ENCODE measurements around the gene PDPK1.
A peak's percentile ranks its signal among the peaks of the same experiment; 100 is the strongest.
"Not testable (repeated sequence)": the region's sequence is repeated elsewhere in the genome, so short reads cannot be mapped to it uniquely, and the experiment has no call there.

Gene PDPK1

DNA sequence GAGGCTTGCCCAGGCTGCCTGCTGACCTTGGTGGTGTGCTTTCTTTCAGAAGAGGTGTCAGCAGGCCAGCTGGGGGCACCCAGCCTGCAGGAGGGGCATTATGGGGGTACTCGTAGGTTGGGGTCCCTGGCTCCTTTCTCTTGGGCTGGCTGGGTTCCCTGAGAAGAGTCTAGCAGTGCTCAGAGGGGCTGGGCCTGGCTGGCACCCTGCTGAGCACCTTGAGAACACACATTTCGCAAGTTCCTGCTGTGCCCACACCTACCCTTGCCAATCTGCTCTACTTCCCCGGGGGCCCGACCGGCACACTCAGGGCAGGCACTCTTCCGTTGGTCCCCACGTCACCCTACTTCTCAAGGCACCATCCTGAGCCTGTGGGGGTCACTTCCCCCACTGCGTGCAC is 11.7 kb upstream of the PDPK1 start:
- no peak for DNase-seq

DNA sequence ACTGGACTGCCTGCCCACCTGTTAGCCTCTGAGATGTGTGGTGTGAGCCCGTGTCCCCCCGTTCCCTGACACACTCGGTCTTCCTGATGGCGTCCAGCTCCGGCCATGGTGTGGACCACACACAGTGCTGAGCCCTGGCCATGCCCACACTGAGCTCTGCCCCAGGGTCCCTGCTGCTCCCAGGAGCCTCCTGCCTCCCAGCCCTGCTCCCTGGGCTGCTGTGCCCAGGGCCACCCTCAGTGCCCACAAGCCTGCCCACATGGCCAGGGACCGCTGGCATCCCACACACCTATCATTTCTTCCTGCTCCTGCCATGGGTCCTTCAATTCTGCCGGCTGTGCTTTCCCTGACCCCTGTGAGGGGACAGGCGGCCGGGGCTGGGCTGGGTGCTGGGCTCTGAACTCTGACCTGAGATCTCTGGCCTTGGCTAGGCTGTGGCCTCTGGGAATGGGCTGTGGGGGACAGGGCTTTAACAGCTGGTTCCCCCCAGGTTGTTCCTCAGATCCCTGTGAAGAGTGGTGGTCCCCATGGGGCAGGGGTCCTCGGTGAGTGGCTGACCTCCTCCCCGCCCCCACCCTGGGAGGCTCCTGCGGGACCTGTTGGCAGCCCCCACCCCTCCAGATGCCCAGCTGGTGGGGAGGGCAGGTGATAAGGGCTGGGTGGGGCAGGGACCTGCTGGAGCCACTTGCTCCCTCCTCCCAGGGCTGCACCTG is 10.6 kb upstream of the PDPK1 start:
- no peak for DNase-seq

DNA sequence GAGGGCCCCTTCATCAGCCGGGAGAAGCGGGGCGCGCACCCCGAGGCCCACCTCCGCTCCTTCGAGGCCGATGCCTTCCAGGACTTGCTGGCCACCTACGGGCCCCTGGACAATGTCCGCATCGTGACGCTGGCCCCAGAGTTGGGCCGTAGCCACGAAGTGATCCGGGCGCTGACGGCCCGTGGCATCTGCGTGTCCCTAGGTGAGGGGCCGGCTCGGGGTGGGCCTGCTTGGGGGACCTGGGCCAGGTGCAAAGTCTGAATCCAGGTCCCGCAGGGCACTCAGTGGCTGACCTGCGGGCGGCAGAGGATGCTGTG is 10.1 kb upstream of the PDPK1 start:
- DNase-seq, result no peak

DNA sequence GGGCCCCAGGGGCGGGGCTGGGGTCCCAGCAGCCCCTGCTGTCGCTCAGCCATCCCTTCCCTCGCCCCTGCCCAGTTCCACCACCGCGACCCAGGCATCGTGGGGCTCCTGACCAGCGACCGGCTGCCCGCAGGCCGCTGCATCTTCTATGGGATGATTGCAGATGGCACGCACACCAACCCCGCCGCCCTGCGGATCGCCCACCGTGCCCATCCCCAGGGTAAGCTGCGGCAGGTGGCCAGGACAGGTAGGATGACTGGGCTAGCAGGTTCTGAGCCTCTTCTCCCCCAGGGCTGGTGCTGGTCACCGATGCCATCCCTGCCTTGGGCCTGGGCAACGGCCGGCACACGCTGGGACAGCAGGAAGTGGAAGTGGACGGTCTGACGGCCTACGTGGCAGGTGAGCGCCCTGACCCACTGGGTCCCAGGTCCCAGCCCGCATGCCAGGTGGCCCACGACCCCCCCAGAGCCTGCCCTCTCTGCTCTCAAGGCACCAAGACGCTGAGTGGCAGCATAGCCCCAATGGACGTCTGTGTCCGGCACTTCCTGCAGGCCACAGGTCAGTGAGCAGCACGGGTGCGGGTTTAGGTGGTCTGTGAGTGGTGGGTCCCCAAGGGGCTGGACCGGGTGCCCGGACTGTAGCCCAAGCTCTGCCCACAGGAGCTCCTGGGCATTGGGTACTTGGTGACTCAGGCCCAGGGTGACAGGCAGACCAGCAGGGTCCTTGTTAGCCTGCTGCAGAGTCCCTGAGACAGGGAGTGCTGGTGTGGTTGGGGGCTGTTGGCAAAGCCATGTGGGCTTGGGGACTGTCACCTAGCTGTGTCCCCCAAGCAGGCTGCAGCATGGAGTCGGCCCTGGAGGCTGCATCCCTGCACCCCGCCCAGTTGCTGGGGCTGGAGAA is 9.4 kb upstream of the PDPK1 start:
- no peak for DNase-seq

DNA sequence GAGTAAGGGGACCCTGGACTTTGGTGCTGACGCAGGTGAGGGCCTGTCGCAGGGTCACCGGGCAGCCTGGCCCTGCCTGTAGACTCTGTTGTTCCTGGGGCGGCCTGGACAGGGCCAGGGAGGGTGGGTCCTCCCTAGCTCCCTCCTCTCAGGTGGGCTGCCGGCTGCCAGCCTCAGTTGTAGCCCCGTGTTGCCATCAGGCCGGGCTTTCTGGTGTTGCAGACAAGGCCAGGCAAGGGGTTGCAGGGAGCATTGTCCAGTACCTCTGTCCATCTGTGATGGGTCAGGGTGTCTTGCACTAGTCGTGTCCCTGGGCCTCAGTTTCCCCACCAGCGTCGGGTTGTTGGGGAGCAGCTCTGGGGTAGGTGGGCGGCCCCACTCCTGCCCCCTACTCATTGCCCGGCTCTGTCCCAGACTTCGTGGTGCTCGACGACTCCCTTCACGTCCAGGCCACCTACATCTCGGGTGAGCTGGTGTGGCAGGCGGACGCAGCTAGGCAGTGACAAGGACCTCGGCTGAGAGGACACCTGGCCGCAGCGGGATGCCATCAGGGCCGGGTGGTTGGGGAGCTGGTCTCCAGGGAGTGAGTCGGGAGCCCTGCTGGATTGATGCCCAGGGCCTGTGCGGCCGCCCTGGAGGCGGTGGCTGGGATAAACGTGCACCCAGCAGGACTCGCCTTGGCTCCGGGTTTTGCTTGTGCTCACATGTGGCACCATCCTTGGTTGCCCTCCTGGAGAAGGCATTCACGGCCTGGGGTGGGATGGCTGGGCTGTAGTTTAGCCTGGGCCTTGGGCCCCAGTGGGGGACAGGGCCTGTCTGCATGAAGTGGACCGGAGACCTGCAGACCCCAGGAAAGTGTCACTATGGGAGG is 8.5 kb upstream of the PDPK1 start:
- DNase-seq, result no peak

DNA sequence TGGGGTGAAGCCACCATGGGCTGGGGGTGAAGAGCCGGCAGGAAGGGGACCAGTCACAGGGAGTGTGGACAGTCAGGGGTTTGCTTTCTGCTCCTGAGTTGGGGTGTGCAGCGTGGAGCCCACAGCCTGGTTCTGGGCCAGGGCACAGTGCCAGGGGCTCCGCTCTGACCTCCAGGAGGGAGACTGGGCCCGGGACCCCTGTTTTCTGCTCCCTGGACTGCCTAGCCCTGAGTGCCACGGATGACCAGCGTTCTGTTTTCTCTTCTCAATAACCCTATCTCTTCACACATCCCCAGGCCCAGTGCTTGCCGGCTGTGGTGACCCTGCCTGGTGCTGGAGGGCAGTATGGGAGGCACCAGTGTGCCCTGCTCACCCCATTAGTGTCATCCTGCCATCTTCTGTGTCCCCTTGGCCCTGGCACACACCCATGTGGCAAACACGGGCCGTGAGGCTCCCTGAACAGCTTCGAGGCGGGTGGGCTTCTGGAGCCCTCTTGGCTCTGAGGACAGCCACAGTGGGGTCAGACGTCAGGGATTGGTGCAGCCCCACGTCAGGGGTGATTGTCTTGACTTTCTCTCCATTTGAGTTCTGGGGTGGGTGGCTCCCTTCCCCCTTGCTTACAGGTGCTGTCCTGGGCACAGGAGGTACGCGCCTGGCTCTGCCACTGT is 7.7 kb upstream of the PDPK1 start:
- DNase-seq, result no peak

DNA sequence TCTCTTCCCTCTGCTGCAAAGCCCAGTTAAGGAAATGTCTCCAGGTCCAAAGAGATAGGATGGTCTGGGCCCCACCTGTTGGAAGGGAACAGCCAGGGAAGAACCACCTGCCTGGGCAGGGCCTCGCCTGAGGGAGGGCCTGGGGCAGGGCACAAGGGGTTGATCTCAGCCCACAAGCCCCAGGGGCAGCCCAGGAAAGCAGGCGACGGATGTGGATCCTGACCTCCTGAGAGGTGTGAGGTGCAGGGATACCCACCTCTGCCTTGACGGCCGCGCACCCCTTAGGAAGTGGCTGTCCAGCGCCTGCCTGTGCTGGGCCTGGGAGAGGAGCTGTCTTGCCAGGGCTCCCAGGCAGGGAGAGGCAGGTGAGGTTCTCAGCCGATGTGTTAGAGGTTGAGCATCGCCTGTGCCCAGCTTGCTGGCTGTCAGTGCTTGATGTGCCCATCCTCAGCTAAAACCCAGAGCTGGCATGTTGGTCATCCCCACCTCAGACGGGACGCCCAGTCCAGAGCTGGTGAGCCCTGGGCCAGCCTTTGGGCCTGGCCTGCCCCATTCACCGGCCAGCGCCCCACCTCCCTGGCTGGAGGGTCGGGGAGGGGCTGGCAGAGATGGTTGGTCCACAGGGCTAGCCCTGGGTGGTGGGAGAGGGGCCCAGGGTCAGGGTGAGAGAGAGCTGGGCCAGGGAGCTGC is 7.0 kb upstream of the PDPK1 start:
- no peak for DNase-seq

DNA sequence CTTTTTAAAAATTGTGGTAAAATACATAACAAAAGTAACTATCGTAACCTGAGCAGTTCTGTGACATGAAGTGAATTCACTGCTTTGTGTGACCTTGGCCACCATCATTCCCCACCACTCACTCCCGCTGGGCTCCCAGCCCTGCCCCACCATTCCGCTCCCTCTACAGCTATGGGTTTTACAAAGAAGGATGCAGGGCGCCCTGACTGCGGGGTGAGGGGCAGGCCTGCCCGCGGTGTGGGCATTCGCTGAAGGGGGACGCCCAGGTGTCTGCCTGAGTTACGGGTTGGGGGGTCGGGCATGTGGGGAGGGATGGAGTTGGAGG is 6.5 kb upstream of the PDPK1 start, which contains the start of gene CEMP1:
Gene CEMP1, minus strand, starts transcription at position 38 of the 325 bp plus-strand sequence. CDS start 335 bp downstream, outside the sequence.
- DNase-seq, result no peak

DNA sequence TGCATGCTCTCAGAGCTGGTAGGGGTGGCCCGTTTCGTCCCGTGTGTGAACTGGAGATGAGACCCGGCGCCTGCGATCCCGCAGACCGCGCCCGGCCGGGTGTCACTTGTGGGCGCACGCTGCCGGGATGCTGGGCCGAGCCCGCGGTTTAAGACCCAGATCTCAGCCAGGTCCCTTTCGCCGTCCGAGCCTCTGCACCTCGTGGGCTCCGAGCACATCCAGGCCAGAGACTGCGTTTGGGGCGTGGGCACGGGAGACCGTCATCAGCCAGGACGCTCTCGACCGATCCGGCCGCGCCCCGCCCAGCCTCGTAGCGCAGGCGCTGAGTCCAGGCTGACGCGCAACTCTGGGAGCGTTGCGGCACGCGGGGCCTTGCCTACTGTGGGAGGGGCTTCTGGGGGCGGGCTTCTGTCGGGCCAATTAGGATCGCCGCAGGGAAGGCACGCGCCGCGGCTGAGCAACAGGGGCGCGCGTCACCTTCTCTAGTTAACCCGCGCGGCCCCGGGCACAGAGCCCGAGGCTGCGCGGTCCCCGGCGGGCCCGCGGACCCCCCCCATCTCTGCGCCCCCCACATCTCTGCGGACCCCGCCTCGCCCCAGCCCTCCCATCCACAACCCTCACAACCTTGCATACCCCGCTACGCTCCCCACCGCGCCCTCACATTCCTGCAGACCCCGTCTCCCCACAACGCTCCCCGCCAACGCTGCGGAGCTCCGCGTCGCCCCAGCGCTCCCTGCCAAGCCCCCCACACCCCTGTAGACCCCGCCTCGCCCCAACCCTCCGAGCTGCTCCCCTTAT is 5.9 kb upstream of the PDPK1 start:
- peak; percentile 97 for DNase-seq

DNA sequence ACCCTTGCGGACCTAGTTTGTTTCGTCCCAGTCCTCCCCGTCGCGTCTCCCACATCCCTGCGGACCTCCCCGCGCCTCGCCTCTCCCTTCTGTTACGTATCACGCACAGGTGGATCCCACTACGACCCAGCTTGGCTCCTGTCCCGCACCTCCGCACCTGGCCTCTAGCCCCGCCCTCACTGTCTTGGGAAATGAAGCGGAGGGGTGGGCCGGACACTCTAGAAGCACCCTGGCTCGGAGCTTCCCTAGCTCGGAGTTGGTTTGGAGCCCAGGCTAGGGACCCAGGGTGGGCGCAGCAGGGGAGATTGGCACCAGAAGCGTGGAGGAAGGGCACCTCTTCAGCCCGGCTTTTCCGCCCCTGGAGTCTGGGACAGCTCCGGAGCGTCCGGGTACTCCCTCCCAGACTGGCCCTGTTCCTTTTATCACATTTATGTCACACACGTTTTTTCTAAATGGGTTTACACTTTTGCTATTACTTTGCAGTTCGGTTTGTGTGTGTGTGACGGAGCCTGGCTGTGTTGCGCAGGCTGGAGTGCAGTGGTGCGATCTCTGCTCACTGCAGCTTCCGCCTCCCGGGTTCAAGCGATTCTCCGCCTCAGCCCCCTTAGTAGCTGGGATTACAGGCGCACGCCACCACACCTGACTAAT is 5.2 kb upstream of the PDPK1 start:
- DNase-seq, result peak; percentile 75

DNA sequence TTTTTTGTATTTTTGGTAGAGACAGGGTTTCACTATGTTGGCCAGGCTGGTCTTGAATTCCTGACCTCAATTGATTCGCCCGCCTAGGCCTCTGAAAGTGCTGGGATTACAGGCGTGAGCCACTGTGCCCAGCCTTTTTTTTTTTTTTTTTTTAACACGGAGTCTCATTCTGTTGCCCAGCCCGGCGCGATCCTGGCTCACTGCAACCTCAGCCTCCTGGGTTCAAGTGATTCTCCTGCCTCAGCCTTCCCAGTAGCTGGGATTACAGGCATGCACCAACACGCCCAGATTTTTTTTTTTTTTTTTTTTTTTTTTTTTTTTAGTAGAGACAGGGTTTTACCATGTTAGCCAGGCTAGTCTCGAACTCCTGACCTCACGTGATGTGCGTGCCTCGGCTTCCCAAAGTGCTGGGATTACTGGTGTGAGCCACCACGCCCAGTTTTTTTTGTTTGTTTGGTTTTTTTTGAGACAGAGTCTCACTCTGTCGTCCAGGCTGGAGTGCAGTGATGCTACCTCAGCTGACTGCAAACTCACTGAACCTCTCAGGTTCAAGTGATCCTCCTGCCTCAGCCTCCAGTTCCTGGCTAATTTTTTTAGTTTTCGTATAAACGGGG is 4.6 kb upstream of the PDPK1 start:
- DNase-seq, result not testable (repeated sequence)

DNA sequence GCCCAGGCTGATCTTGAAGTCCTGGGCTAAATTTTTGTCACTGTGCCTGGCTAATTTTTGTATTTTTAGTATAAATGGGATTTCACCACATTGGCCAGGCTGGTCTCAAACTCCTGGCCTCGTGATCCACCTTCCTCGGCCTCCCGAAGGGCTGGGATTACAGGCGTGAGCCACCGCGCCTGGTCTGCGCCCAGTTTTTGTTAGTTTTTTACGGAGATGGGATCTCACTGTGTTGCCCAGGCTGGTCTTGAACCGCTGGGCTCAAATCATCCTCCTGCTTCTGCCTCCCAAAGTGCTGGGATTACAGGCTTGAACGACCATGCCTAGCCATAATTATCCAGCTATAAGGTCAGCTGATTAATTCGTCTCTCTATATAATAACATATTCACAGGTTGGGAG is 3.9 kb upstream of the PDPK1 start:
- no peak for DNase-seq

DNA sequence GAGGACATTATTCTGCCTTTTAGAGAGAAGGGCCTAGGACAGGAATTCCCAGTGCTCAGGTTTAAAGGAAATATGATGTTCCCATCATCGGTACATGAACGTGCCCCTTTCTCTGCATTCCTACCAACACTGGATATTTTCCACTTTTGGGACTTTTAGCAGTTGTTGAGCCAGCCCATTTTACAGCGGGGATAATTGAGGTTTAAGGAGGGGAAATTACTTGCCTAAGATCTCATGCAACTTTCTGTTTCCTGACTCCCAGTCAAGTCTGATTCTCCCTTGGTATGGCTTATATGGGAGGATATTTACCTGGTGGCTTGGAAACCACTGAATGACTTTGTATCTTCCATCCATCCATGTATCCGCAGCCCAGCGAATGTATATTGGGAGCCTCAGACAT is 3.5 kb upstream of the PDPK1 start:
- DNase-seq, result not testable (repeated sequence)

DNA sequence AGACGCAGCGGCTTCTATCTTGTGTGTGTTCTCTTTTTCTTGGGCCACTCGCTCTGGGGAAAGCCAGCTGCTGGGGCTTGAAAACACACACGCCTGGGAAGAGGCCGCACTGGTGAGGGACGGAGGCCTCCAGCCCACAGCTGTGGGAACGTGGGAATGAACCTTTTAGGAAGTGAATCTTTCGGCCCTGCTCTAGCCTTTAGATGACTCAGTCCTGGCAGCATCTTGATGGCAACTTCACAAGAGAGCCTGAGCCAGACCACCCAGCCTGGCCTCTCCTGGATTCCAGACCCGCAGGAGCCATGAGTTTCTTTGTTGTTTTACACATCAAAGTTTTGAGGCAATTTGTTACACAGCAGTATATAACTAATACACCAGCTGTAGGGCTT is 2.2 kb upstream of the PDPK1 start:
- no peak for DNase-seq

DNA sequence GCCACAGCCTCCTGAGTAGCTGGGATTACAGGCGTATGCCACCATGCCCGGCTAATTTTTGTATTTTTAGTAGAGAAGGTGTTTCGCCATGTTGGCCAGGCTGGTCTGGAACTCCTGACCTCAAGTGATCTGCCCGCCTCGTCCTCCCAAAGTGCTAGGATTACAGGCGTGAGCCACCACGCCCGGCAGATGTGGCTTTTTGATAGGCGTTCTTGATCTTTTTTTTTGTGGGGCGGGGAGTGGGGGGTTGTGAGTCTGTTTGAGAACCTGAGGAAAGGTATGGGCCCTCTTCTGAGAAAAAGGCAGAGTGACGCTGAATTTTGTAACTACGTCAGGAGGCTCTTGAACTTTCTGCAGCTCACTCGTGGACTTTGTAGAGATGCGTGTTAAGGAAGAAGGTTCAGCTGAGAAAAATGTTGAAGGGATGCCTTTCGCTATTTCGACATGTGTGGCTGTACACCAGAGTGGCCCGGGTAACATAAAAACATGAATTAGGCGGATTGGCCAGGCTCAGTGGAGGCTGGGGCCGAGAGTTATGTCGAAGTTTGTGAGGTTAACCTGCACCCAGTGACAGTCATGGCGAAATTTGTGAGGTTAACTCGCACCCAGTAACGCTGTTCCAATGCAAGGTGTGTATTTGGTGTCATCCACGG is 1.5 kb downstream of the PDPK1 start:
- not testable (repeated sequence) for DNase-seq

DNA sequence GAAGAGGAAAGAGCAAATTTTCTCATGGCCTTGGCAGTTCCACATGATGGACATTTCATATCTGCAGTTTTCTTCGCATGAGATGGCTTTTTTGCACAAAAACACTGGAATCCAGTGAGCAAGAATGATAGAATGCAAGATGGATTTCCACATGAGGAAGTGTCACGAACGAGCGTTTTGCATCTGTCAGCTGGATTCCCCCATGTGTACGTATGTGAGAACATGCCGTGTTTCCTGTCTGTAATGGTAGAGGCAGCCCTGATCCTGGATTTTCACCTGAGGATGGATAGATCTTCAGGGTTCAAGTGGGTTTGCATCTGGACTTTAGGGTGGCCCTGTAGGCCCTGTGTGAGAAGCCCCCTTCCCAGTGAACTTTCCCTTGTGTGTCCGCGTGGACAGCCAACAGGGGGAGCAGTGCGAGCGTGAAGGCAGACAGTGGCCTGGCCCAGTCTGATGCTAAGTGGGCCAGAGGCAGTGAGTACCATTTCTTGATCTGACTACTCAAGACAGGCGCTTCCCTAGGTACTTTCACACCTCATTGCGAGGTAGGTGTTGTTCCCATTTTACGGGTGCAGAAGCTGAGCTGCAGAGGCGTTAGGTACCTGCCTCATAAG is 2.1 kb downstream of the PDPK1 start:
- DNase-seq, result peak; percentile 55

DNA sequence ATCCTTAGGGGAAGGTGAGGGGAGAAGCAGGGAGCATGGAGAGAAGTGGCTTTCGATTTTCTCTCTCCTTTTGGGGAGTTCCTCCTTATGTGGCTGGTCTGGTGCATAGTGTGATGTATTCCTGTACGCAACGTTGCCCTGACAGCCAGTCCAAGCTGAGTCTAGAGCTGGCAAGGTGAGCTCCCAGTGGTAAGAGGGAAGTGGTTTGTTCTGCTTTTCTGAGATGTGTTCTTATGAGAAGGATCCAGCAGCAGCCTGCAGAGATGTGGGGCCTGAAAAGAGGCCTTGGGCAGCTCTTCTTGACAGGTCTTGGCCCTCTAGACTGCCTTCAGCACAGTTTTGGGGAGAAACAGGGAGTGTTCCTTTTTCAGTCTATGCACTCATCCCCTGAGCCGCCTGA is 3.1 kb downstream of the PDPK1 start:
- not testable (repeated sequence) for DNase-seq

DNA sequence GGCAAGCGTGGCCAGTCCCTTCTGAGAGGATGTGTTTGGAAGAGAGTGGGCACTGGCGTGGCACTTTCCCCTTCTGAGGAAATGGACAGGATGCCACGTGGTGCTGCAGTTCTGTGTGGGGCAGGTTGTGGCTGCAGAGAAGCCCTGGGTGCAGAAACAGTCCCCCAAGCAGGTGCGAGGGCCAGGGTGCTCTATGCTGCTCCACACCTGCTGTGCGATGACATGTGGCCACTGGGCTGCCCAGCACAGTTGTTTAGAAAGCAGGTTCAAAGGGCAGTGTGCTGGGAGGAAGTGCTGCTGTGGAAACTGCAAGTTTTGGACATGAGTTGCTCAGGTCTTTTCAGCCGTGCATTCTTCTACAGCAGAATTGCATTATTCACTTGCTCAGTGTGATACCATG is 3.6 kb downstream of the PDPK1 start:
- DNase-seq, result not testable (repeated sequence)

DNA sequence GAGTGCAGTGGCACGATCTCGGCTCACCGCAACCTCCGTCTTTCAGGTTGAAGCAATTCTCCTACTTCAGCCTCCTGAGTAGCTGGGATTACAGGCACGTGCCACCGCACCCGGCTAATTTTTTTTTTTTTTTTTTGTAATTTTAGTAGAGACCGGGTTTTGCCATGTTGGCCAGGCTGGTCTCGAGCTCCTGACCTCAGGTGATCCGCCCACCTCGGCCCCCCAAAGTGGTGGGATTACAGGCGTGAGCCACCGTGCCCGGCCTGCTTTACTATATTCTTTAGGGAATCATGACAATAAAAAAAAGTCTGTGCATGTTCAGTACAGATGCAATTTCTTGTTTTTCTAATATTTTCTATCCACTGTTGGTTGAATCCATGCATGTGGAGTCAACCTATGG is 6.0 kb downstream of the PDPK1 start:
- DNase-seq, result not testable (repeated sequence)
